Measurements from ENCODE around the gene ELP2. TPM values are rescaled to one million over a fixed set of nuclear protein-coding genes. Genes with fewer than 3 reads are reported as not detected.

ELP2 gene
- polyA plus RNA-seq, 1 of the 3 experiments (the other 2 are of a cell fraction), result 38.3 TPM

DNA sequence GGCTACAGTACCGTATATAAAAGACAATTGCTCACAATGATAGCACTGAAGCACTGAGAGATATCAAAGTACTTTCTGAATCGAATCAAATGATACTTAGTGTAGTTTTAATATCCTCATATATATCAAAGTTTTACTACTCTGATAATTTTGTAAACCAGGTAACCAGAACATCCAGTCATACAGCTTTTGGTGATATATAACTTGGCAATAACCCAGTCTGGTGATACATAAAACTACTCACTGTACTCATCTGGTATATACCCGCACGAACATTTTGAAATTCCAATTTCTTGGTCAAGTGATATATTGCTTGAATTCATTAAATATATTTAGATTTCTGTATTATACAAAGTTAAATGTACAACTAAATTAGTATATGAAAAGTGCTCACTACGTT, 21.1 kb upstream of the ELP2 start:
- Histone ChIP-seq H3K79me2 (ENCODE audit: insufficient read depth) (no peaks in the 10 kb centered on the region), H4K20me1 (ENCODE audit: insufficient read depth) (no peaks in the 10 kb centered on the region), H3K4me2 (no peak overlapping the region), H3K9me3 (no peaks in the 10 kb centered on the region), H3K4me1 (ENCODE audit: control insufficient read depth in 1 of 2, insufficient read depth in 2 of 2, low read depth in 1 of 2, low read length in 1 of 2) (no peaks in the 10 kb centered on the region; a peak in 1 of 4 replicates), H3K9ac (no peak overlapping the region), H3K36me3 (replicated peaks in 1 of 2; ENCODE audit: control insufficient read depth in 1 of 2, insufficient read depth in 2 of 2, low read length in 1 of 2) (peaks cover 50 to 52% of the 10 kb centered on the region in 2 experiments), H3K4me3 (ENCODE audit: low read depth in 2 of 2, low read length in 1 of 2) (no peak overlapping the region), H3K9me2 (no peaks in the 10 kb centered on the region), H2AFZ (ENCODE audit: low read depth) (no peak overlapping the region), H3K27me3 (ENCODE audit: insufficient read depth) (no peaks in the 10 kb centered on the region), H3F3A (replicated peaks; ENCODE audit: insufficient read depth) (no peaks in the 10 kb centered on the region), H3K27ac (ENCODE audit: low read depth in 2 of 2, low read length in 1 of 2) (no peak overlapping the region)
- no peak for TF ChIP-seq RCOR1 (IDR thresholded peaks at IDR 0.05; ENCODE audit: low read length)
- TF ChIP-seq EP300 (IDR thresholded peaks at IDR 0.05; ENCODE audit: borderline replicate concordance in 1 of 2, low read depth in 1 of 2, low read length in 1 of 2), result no peak
- no peak for TF ChIP-seq POLR2AphosphoS5 (IDR thresholded peaks at IDR 0.05; ENCODE audit: low read depth, low read length)
- no peak for TF ChIP-seq NFIC (IDR thresholded peaks at IDR 0.05; ENCODE audit: borderline replicate concordance)
- TF ChIP-seq SMC3 (IDR thresholded peaks at IDR 0.05; ENCODE audit: low read depth, low read length), result no peak
- no peak for TF ChIP-seq RFX5 (IDR thresholded peaks at IDR 0.05; ENCODE audit: low read length)
- TF ChIP-seq TEAD4 (IDR thresholded peaks at IDR 0.05; ENCODE audit: borderline replicate concordance, insufficient read depth), result no peak
- no peak for DNase-seq
- whole genome bisulfite sequencing (ENCODE audit: low lambda C conversion rate), result 93% methylated on average over 5 of the region's 5 CpGs
- POLR2A ChIA-PET, result no interaction called here
- CTCF ChIA-PET, result interaction anchor here (1.7 to 2.8 kb wide), 2 partner anchors 91 to 176 kb away, joined by 5 to 9 read pairs; no protein-coding TSS in a partner anchor

DNA sequence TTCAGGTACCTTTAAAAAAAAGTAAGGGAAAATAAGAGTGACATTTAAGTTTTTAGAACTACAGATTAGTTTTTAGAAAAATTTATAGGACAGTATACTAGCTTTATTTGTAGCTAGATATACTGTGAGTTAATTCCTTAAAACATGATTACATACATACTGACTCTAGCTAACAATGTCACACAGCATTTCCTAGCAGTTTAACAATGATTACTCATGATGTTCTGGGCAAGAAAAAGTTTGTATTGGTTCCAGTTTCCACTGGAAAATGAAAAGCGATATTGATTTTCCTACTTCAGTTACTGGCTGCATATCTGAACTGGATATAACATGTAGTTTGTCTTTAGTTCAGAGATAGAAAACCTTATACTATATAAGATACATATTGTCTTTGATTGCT, 20.0 kb upstream of the ELP2 start:
- Histone ChIP-seq H3K27ac (ENCODE audit: low read depth in 2 of 2, low read length in 1 of 2) (no peak overlapping the region), H3K9ac (no peak overlapping the region), H3K79me2 (ENCODE audit: insufficient read depth) (no peaks in the 10 kb centered on the region), H3K36me3 (replicated peaks in 1 of 2; ENCODE audit: control insufficient read depth in 1 of 2, insufficient read depth in 2 of 2, low read length in 1 of 2) (peaks cover 60 to 63% of the 10 kb centered on the region in 2 experiments), H3K9me3 (no peaks in the 10 kb centered on the region), H4K20me1 (ENCODE audit: insufficient read depth) (no peaks in the 10 kb centered on the region), H3K9me2 (no peaks in the 10 kb centered on the region), H3K4me3 (ENCODE audit: low read depth in 2 of 2, low read length in 1 of 2) (no peak overlapping the region), H3K4me1 (ENCODE audit: control insufficient read depth in 1 of 2, insufficient read depth in 2 of 2, low read depth in 1 of 2, low read length in 1 of 2) (no peaks in the 10 kb centered on the region; a peak in 1 of 4 replicates), H2AFZ (ENCODE audit: low read depth) (no peak overlapping the region), H3K4me2 (no peak overlapping the region), H3F3A (replicated peaks; ENCODE audit: insufficient read depth) (no peaks in the 10 kb centered on the region), H3K27me3 (ENCODE audit: insufficient read depth) (no peaks in the 10 kb centered on the region)
- 100% methylated on average over 1 of the region's 1 CpG for WGBS (ENCODE audit: low lambda C conversion rate)
- TF ChIP-seq YY1 (IDR thresholded peaks at IDR 0.05; ENCODE audit: low read depth) (no peak), RFX5 (IDR thresholded peaks at IDR 0.05; ENCODE audit: low read length) (no peak), RXRA (IDR thresholded peaks at IDR 0.05; ENCODE audit: borderline replicate concordance, low read depth) (no peak), FOSL2 (IDR thresholded peaks at IDR 0.05; ENCODE audit: borderline replicate concordance, low read depth) (no peak), SIN3A (IDR thresholded peaks at IDR 0.05; ENCODE audit: borderline replicate concordance, low read depth, low read length) (no peak), CHD2 (IDR thresholded peaks at IDR 0.05; ENCODE audit: low read length, partially characterized antibody) (no peak), MXI1 (IDR thresholded peaks at IDR 0.05; ENCODE audit: low read depth, low read length) (no peak)
- TF ChIP-seq, protein P1, sequence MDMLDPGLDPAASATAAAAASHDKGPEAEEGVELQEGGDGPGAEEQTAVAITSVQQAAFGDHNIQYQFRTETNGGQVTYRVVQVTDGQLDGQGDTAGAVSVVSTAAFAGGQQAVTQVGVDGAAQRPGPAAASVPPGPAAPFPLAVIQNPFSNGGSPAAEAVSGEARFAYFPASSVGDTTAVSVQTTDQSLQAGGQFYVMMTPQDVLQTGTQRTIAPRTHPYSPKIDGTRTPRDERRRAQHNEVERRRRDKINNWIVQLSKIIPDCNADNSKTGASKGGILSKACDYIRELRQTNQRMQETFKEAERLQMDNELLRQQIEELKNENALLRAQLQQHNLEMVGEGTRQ (IDR thresholded peaks at IDR 0.05; ENCODE audit: borderline replicate concordance, low read depth, low read length), result no peak
- TF ChIP-seq, protein P2, sequence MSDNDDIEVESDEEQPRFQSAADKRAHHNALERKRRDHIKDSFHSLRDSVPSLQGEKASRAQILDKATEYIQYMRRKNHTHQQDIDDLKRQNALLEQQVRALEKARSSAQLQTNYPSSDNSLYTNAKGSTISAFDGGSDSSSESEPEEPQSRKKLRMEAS (IDR thresholded peaks at IDR 0.05; ENCODE audit: low read depth), result no peak
- ChIA-PET CTCF (interaction anchor here (1.7 to 2.8 kb wide), 2 partner anchors 92 to 174 kb away, joined by 5 to 9 read pairs; no protein-coding TSS in a partner anchor), POLR2A (no interaction called here)
- DNase-seq, result no peak
